ENCODE measurements around the gene CRYBG3.

DNA sequence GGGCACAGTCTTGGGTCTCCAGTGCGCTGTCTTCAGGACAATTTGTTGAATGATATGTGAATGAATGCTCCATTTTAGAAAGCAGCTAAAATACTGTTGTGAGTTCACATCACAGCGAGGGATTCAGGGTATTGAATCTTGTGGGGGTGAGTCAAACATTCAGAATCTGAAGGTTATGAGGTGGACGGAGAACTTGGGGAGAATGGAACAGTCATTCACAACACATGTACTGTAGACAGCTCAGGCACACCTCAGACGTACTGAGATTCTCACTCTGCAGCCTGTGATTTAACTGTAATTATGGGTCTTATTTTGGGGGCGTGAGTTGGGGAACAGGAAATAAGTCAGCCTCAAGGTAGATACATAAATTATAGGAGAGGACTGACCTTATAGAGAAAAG is 13.9 kb downstream of the CRYBG3 start:
- TF ChIP-seq, protein P1, sequence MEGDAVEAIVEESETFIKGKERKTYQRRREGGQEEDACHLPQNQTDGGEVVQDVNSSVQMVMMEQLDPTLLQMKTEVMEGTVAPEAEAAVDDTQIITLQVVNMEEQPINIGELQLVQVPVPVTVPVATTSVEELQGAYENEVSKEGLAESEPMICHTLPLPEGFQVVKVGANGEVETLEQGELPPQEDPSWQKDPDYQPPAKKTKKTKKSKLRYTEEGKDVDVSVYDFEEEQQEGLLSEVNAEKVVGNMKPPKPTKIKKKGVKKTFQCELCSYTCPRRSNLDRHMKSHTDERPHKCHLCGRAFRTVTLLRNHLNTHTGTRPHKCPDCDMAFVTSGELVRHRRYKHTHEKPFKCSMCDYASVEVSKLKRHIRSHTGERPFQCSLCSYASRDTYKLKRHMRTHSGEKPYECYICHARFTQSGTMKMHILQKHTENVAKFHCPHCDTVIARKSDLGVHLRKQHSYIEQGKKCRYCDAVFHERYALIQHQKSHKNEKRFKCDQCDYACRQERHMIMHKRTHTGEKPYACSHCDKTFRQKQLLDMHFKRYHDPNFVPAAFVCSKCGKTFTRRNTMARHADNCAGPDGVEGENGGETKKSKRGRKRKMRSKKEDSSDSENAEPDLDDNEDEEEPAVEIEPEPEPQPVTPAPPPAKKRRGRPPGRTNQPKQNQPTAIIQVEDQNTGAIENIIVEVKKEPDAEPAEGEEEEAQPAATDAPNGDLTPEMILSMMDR (conservative IDR thresholded peaks at IDR 0.05) = no peak
- no peak for TF ChIP-seq EZH2 (IDR thresholded peaks at IDR 0.05; ENCODE audit: low read depth)
